HG02870 (cell line): ENCODE data around the gene NUP62.
A peak's percentile ranks its signal among the peaks of the same experiment; 100 is the strongest.
"Not testable (repeated sequence)": the region's sequence is repeated elsewhere in the genome, so short reads cannot be mapped to it uniquely, and the experiment has no call there.

Experiments used
- ATAC-seq: cut with Tn5 transposase; IDR thresholded peaks from one replicate; pipeline ENCODE4 v1.9.1; 2021; ENCODE audit warnings: mild to moderate bottlenecking, moderate library complexity; ENCODE audit not compliant: unreplicated experiment

NUP62 gene

GRCh38 chr19:49952479-49952836 lies 23.2 kb upstream of the NUP62 start:
- ATAC-seq: no peak

- no peak for ATAC-seq
Observed at GRCh38 chr19:49951806-49952478, 22.6 kb upstream of the NUP62 start.

DNA sequence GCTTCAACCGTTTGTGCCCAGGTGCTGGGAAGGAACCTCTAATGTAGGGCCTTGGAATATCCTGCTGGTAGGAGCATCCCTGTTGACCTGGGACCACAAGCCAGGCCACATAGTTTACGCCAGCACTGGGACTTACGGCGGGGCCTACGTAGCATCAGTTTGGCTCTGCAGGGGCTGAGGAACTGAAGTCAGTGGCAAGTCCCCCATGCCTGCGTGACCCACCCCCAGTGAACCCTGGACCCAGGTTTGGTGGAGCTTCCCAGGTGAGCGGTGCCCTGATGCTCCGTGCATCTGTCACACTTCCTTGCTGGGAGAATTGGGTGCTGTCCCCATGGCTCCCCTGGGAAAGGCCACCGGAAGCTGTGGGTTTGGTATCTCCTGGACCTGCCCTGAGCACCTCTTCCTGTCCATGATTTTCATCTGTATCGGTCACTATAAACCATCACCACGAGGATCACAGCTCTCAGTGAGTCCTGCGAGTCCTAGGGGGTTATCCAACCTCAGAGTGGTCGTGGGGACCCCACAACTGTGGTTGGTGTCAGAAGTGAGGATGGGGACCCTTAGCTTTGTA lies 21.7 kb upstream of the NUP62 start:
- ATAC-seq: no peak

GRCh38 chr19:49950590-49950948 lies 21.3 kb upstream of the NUP62 start:
- ATAC-seq: no peak

- no peak for ATAC-seq
Observed at GRCh38 chr19:49949742-49950589, 20.7 kb upstream of the NUP62 start.

- ATAC-seq: no peak
Observed at GRCh38 chr19:49946415-49946814, 17.1 kb upstream of the NUP62 start.

DNA sequence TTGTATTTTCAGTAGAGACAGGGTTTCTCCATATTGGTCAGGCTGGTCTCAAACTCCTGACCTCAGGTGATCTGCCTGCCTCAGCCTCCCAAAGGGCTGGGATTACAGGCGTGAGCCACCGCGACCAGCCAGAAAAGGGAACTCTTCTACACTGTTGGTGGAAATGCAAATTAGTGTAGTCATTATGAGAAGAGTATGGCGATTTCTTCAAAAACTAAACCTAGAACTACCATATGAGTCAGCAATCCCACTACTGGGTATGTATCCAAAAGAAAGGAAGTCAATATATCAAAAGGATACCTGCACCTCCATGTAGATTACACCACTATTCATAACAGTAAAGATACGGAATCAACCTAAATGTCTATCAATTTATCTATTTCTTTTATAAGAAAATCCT lies 15.3 kb upstream of the NUP62 start:
- not testable (repeated sequence) for ATAC-seq

GRCh38 chr19:49940482-49940791 lies 11.1 kb upstream of the NUP62 start:
- no peak for ATAC-seq

- no peak for ATAC-seq
Observed at GRCh38 chr19:49939721-49940481, 10.6 kb upstream of the NUP62 start.

DNA sequence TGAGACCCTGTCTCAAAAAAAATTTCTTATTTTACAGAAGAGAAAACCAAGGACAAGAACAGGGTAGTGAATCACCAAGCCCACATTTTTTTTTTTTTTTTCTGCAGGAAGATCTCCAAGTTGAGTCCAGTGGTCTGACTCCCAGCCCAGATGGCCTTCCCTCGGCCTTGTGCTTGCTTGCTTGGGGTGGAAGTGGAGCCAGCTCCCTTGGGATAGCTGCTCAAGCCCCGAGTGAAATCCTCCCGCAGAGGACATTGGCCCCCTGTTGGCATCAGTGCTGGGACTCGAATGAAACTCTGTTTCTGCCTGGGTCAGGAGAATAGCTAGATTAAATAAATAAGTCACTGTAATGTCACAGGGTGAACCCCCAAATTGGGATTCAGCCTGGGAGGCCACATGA lies 9.4 kb upstream of the NUP62 start:
- ATAC-seq: no peak

- no peak for ATAC-seq
Observed at GRCh38 chr19:49937750-49938381, 8.6 kb upstream of the NUP62 start.

DNA sequence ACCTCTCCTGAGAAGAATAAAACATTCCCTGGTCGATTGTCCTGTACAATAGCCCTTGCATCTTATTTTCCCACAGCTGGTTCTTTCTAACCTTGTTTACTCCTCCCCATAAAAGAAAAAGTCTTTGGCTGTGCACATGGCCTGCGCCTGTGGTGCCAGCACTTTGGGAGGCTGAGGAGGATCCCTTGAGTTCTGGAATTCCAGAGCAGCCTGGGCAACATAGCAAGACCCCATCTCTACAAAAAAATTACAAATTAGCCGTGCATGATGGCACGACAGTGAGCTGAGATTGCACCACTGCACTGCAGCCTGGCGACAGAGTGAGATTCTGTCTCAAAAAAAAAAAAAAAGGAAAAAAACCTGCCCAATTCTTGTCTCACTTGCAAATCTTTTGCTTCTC lies 7.2 kb upstream of the NUP62 start:
- ATAC-seq: no peak

- no peak for ATAC-seq
Observed at GRCh38 chr19:49933643-49934042, 4.3 kb upstream of the NUP62 start.

DNA sequence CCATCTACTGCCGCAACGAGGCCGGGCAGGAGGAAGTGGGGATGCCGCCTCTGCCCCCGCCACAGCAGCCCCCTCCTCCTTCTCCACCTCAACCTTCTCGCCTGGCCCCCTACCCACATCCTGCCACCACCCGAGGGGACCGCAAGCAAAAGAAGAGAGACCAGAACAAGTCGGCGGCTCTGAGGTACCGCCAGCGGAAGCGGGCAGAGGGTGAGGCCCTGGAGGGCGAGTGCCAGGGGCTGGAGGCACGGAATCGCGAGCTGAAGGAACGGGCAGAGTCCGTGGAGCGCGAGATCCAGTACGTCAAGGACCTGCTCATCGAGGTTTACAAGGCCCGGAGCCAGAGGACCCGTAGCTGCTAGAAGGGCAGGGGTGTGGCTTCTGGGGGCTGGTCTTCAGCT lies 3.4 kb upstream of the NUP62 start:
- no peak for ATAC-seq

GRCh38 chr19:49932041-49932451 lies 2.7 kb upstream of the NUP62 start:
- no peak for ATAC-seq

GRCh38 chr19:49931293-49932040 lies 2.2 kb upstream of the NUP62 start:
- ATAC-seq: no peak

DNA sequence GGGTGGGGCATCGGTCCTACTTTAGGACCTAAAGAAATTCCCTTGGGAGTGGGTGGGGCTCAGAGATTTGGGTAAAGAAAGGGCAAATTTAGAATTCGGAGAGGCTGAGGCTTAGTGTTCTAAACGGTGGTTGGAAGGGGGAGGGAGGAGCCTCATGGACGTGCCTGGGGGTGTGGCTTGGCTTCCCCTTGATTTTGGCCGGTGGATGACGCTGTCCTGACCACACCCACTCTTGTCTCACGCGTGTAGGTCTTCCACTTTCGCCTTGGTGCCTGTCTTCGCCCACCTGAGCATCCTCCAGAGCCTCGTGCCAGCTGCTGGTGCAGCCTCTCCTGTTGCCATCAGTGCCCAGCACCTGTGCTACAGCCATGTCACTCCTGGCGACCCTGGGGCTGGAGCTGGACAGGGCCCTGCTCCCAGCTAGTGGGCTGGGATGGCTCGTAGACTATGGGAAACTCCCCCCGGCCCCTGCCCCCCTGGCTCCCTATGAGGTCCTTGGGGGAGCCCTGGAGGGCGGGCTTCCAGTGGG lies 1.2 kb upstream of the NUP62 start:
- ATAC-seq: no peak

DNA sequence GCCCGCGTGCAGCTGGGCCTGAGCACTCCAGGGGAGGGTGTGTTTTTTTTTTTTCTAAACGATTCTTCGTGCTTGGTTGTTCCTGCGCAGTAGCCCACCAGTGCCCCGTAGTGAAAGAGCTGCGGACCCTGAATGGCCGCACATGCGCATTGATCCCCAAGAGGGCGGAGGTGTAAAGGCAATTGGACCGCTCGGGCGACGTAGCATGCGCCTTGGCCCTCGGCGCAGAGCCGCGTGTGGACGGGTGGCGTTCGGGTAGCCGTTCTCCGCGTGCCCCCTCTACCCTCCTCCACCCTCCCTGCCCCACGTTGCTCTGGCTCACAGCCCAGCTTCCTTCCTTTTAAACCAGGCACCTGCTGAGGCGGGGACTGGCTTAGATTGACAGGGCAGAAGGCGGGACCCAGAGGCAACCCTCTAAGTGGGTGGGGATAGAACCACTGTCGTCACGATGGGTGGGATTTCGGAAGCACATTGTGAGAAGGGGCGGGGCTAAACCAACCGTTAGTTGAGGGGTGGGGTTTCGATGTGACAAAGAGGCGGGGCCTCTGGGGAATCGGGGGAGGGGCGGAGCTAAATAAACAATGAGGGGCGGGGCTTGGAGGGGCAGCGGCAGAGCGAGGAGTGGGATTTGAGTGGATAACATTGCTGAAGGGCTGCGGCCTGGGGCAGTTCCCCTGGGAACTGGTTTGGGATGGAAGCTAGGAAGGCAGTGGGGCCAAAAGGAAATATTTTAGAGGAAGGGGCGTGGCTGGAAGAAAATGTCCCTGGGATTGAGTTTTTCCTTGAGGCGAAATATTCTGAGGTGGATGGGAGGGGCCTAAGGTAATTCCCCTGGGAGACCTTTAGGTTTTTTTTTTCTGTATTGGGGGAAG lies 543 bp upstream of the NUP62 start:
- peak; percentile 40 for ATAC-seq

DNA sequence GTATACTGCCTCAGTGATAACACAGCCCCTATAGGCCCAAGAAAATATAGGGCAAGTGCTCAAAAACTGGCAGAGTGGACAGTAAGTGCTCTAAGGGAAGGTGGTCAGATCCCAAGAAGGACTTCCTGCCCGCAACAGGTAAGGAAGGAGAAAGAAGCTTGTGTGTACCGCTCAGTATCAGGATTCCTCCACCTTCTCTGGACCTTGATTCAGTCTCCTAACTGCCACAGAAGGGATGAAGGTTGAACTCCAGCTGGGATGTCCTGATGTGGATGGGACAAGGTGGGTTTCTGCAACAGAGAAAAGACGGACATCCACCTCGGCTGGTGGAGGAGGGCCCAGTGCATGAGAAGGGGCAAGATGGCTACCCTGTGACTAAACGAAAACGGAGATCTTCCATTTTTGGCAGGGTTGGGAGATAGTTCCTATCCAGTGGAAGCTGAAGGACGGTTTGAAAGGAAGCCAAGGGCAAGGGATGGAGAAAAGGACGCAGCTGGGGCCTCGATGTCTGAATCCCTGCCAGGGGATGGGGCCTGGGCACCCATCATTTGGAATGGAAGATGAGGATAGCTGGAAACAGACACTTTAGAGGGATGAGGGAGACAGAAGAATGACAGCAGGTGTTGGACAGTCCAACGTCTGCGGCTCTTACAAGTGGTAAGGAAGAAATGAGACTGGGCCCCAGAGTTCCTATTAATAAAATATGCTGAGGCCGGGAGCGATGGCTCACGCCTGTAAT lies 1.6 kb downstream of the NUP62 start:
- no peak for ATAC-seq
